Middle frontal gyrus (tissue), 1 donor: Measurements from ENCODE around the gene GOLIM4.
A peak's percentile ranks its signal among the peaks of the same experiment; 100 is the strongest.
"Not testable (repeated sequence)": the region's sequence is repeated elsewhere in the genome, so short reads cannot be mapped to it uniquely, and the experiment has no call there.

Source experiments
- DNase-seq: peaks from one replicate; pipeline ENCODE4 v3.0.0-alpha.2; 2015; ENCODE audit warnings: low spot score; ENCODE audit errors: extremely low spot score

Gene GOLIM4, protein sequence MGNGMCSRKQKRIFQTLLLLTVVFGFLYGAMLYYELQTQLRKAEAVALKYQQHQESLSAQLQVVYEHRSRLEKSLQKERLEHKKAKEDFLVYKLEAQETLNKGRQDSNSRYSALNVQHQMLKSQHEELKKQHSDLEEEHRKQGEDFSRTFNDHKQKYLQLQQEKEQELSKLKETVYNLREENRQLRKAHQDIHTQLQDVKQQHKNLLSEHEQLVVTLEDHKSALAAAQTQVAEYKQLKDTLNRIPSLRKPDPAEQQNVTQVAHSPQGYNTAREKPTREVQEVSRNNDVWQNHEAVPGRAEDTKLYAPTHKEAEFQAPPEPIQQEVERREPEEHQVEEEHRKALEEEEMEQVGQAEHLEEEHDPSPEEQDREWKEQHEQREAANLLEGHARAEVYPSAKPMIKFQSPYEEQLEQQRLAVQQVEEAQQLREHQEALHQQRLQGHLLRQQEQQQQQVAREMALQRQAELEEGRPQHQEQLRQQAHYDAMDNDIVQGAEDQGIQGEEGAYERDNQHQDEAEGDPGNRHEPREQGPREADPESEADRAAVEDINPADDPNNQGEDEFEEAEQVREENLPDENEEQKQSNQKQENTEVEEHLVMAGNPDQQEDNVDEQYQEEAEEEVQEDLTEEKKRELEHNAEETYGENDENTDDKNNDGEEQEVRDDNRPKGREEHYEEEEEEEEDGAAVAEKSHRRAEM

DNA sequence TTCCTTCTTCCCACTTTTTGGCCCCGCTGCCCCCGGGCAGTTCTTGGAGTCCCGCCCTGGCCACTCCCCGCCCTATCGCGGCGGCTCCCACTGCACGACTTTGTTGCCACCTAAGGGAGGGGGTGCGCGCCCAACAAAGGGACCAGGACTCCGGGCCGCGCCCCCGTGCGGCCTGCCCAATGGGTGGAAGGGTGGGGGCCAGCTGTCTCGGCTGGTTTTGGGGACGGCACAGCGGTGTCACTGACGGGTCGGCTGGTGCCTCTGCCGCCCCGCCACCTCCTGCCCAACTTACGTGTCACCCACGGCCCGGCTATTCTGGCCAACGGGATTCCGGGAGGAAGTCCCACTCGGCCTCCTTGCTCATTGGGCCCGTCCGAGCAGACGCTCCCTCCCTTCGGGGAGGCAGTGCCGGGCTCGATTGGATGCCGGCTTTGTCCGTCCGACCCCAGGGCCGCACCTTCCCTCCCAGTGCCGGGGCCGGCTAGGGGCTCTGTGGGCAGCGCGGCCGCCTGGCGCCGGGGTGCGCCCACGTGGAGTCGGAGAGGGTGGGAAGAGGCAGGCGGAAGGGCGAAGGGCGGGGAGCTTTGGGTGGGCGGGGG is at the start of gene GOLIM4:
TSS of gene GOLIM4 (minus strand) at position 314 of the 599 bp plus-strand sequence. CDS start 639 bp downstream, outside the sequence.
- peak; percentile 87 for DNase-seq

DNA sequence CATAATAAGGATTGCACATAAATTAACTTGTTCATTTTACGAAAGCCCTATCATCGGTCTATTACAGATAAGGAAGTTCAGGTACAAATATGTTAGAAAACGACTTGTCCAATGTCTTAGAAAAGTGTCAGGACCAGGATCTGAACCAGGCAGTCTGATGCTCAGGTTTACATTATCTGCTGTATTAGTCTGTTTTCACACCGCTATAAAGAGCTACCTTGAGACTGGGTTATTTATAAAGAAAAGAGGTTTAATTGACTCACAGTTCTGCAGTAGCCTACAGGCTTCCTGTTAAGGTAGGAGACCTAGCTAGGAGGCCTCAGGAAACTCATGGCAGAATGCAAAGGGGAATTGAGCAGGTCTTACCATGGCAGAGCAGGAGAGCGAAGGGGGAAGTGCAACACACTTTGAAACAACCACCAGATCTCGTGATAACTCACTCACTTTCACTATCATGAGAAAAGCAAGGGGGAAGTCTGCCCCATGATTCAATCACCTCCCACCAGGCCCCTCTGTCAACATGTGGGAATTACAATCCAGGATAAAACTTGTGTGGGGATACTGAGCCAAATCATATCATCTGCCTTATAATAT is 45.8 kb upstream of the GOLIM4 start:
- no peak for DNase-seq

DNA sequence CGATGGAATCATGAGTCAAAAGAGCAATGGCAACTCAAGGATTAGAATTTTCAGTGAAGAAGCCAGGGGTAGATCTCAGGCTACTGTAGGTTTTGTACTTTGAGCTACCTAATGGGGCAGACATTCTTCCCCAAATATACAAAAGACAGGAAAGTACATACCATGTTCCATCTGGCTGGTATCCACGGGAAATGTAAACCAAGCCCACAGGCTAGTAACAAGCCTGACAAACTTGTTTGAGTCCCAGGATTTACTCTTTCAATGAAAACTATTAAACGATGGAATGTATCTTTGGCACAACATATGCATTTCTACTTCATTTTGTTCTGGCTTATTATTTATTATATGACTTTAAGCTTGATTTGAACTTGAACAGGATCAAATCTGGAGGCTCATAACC is 44.2 kb upstream of the GOLIM4 start:
- DNase-seq: no peak

DNA sequence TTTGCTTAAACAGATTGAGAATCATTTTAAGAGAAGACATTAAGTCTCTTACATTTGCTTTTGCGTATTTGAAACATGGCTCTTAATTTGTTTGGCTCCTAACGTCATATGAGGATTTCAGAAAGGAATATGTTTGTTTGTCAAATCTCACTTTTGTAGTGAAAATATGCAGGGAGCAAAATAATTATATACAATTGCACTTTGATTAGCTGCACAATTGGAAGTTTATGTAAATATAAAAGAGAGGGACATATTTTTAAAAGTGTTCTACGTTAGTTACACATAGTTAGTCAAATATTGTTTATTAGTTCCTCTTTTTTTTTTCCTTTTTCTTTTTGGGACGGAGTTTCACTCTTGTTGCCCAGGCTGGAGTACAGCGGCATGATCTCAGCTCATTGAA is 42.7 kb upstream of the GOLIM4 start:
- no peak for DNase-seq

DNA sequence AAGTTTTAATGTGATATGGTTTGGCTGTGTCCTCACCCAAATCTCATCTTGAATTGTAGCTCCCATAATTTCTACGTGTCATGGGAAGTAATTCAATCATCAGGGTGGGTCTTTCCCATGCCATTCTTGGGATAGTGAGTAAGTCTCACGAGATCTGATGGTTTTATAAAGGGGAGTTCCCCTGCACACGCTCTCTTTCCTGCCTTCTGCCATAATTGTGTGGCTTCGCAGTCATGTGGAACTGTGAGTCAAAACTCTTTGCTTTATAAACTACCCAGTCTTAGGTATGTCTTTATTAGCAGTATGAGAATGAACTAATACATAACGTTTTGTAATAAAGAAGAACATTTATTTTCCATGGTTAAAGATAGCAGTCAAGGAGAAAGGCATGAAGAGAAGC is 39.2 kb upstream of the GOLIM4 start:
- no peak for DNase-seq

DNA sequence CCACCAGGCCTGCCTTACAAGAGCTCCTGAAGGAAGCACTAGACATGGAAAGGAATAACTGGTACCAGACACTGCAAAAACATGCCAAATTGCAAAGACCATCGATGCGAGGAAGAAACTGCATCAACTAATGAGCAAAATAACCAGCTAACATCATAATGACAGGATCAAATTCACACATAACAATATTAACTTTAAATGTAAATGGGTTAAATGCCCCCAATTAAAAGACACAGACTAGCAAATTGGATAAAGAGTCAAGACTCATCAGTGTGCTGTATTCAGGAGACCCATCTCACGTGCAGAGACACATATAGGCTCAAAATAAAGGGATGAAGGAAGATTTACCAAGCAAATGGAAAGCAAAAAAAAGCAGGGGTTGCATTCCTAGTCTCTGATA is 34.5 kb upstream of the GOLIM4 start:
- not testable (repeated sequence) for DNase-seq

DNA sequence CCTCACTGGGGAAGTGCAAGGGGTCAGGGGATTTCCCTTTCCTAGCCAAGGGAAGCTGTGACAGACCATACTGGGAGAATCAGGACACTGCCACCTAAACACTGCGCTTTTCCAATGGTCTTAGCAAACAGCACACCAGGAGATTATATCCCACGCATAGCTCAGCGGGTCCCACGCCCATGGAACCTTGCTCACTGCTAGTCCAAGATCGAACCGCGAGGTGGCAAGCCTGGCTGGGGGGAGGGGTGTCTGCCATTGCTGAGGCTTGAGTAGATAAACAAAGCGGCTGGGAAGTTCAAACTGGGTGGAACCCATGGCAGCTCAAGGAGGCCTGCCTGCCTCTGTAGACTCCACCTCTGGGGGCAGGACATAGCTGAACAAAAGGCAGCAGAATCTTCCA is 32.7 kb upstream of the GOLIM4 start:
- DNase-seq: not testable (repeated sequence)

DNA sequence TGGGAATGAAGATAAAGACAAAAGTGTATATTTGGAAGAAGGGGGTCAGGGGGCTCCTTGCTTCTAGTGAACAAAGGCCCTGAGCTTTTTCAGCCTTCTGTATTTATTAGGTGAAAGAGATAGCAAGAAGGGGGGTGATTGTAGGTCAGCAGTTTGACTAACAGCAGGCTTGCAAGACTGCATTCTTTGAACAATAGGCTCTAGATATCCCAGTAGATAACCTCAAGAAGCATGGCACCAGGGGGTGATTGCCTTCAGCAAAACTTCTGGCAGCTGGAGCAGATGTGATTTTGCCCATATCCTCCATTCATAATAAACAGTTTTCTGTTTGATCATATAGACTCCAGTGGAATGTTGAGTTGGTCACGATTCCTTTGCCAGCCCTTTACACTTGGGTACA is 31.7 kb upstream of the GOLIM4 start:
- no peak for DNase-seq

DNA sequence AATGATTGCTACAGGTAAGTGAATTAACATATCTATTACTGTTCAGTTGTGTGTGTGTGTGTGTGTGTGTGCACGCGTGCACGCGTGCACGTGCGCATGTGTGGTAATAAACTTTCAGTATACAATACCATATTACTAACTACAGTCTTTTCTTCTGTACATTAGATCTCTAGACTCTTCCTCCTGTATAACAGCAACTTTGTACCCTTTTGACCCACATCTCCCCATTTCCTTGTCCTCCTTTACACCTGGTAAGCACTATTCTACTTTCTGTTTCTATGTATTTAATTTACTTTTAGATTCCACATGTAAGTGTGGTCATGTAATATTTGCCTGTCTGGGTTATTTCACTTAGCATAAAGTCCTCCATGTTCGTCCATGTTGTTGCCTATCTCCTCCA is 29.1 kb upstream of the GOLIM4 start:
- no peak for DNase-seq

DNA sequence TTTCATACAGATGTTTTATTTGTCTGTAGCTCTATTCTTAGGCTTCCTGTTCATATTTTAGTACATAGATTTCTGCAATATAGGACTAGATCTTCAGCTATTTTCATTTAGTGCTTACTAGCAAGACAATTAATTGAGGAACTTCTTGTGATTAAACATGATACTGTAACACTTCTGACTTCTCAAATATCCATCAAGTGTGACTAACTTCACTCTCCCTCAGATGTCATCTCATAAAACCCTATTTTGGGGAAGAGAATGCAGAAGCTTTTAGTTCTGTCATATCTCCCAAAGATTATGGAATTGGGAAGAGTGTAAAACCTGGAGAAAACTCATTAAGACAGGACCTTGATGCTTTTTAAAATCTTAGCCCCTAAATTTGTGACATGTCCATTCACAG is 28.6 kb upstream of the GOLIM4 start:
- no peak for DNase-seq

DNA sequence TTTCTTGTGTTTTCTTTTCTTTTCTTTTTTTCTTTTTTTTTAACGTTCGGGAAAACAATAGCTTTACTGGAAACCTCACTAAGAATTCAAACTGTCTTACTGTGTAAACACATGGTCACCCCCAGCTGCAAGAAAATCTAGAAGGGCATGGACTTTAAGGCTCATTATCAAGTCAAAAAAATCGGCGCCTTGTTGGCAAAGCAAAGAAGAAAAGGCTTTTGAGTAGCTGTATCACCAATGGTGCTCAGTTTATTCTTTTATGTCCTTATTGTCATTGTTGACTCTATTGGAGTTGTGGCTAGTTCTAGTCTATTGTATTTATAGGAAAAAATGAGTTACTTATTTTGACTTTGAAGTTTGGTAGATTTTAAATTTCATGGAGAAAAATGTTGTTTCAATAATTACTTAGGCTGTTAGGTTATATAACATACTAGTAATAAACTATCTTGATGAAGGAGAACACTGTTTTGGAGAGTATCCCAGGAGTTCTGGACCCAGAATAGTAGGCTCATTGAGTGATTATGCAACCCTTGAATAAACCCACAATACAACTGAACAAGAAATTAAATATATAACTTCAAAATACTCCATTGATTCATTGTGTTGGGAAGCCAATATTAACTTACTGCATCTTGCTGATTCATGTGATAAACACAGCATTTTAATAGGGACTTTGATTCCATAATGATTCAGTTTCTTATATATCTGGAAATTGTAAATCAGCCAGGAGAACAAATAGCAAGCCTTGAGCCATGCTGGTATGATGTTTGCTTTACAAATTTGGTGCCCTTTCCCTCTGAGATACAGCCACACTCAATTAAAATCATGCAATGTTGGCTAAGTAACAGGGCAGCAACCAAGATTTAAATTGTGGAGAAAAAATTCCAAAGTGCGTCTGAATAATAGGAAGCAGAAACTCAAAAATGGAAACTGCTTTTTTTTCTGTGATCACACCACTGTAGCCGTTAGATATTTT is 27.8 kb upstream of the GOLIM4 start:
- DNase-seq: no peak

DNA sequence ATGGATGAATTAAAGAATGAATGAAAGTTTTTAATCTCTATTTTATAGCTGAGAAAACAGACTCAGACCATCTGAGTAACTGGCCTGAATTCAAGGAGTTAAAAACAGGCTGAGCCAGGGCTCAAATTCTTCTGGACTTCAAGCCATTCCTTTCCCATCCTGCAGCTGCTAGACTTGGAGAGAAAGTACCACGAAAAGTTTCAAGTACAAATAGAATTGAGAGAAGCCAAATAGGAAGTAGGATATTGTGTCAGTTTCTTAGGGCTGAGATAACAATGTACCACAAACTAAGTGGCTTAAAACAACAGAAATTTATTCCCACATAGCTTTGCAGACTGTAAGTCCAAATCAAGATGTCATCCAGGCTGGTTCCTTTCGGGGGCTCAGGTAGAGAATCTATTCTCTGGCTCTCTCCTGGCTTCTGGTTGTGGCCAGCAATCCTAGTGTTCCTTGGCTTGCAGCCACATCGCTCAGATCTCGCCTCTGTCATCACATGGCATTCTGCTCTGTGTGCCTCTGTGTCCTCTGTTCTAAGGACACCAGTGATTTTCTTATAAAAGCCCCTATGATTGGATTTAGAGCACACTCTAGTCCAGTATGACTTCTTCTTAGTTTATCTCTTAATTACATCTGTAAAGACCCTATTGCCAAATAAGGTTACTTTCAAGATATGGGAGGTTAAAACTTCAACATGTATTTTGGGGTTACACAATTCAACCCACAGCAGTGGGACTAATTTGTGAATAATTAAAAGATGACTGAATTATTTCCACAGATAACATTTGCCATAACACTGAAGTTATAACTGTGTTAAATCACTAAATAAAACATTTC is 25.7 kb upstream of the GOLIM4 start:
- DNase-seq: no peak

DNA sequence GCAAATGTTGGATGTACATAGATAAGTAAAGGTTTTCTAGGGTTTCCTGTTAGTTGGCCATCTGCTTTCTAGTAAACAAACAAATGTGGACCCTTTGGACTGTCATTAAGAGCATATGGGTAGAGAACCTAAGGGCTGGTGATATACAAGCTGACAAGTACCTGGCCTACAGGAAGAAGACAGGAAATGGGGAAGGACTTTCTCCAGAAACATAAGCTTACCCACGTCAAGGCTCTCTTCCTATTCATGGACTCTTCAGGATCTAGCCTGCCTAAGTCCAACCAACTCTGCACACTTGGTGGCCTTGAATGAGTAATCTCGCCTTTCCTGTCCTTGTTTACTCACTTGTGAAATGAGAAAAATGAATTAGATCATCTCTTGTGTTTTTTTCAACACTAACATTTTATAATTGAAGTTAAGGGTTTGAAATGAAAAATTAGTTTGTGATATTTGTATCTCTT is 22.2 kb upstream of the GOLIM4 start:
- DNase-seq: no peak

DNA sequence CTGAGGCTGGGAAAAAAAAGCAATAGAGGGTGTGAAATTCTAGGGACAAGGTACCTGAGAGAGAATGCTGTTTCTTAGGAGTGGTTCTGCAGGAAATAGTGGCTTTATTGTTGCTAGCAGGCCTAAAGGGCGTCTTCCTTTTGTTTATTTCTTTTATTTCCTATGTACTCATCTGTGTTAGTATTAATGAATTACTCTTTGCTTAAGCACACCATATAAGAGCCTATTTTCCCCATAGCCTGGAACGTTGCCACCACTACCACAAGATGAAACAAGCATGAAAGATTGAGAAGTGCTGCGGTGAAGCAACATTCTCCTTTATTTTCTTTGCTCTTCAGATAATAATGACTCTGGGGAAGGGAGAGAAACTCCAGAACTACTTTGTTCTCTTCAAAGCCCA is 21.3 kb upstream of the GOLIM4 start:
- no peak for DNase-seq

DNA sequence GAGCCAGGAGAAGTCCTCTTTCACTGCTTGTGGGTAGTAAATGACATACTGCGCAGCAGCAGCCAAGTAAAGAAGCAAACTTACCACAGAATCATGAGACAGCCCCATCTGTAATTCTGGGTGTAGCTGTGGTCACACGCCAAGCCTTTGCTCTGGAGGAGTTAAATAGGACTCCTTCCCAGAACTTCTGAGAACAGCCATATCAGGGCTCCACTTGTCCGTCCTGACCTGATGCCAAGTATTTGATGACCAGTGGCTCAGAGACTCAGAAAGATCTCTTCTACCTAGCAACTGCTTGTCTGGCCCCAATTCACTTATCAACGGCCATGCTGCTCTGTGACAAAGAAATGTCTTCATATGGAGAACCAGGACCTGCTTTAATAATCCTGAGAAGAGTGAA is 20.6 kb upstream of the GOLIM4 start:
- no peak for DNase-seq

DNA sequence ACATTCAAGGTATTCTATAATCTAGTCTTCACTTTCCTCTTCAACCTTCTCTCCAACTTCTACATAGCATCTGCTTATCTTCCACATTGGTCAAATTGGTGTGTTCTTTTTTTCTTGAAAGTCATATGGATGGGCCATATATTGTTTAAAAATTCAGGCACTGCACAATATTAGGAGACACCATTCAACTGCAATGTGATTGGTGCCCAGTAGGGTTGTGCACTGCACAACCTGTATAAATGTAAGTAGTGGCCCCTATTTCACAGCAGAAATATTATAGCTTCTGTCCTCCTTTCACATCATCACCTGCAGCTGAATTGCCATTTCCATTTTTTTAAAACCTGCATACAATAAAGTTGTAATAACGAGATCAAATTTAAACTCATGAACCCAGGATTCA is 18.1 kb upstream of the GOLIM4 start:
- DNase-seq: no peak

DNA sequence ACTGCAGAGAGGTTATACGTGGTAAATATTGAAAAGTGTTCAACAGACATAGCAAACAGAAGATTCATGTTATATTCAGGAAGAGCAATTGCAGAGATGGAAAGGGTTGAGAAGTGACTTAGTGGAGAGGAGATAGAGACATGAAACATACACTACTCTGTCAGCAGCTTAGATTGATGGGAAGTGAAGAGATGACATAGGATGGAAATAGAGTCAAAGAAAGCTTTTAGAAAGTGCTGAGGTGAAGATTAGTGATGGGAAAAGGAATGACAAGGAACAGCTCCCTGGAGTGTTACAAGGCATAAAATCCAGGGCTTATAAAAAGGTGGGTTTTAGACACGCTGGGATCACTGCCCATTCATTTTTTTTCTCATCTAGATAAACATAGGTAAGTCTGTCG is 17.2 kb upstream of the GOLIM4 start:
- no peak for DNase-seq

DNA sequence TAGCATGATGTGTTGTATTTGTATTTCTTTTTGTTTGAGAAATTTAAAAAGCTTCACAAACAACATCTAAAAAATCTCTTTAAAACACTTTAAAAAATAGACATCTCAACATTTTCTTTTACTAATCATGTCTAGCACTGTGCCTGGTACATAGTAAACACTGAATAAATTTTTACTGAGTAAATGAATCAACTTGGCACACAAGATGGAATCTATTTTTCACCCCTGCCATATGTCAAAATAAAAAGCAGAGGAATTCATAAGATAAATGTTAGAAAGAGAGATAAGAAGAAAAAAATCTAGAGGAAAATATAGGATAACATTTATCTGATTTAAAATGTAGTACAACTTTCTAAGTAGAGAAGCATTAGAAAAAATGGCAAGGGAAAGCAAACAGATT is 8.6 kb upstream of the GOLIM4 start:
- no peak for DNase-seq

DNA sequence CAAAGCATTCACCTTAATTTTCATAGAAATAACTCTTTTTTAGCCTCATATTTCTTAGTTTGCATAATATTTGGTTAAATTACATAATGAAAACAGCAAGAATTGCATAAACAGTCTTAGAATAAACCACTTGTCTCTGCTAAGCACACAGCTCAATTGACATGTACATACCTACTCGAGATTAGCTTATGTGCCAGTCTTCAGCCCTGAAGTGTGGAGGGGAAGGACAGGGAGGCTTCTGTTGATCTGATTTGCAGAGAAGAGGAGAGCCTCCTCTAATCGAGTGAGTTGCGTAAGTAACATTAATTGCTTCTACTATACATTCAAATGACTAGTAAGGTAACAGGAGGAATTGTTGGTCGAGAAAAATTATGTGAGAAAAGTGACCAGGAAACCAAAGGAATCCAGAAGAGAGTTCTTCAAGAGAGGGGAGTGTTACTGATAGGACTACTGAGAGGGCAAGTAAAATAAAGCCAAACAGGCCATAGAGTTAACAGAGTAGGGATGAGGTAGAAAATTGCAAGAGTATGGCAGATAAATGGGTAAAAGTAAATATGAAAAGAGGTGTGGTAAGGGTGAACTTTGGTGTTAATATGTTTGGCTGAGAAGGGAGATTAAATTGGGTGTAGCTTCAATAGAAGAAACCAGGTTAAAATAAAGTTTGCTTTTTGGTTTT is 7.1 kb upstream of the GOLIM4 start:
- DNase-seq: no peak
